K562 (cell line): ENCODE data around the gene CABP2. TPM values are rescaled to one million over a fixed set of nuclear protein-coding genes. Genes with fewer than 3 reads are reported as not detected.
"Not testable (repeated sequence)": the region's sequence is repeated elsewhere in the genome, so short reads cannot be mapped to it uniquely, and the experiment has no call there.

Source experiments
- ATAC-seq: fragments of 200-7000 bp; cut with Tn5 transposase; 3 replicates; pipeline ENCODE4 v1.9.1; 2020; ENCODE audit warnings: moderate library complexity
- BruUV-seq: library from RNA; stranded (reverse); fragments of 400-500 nt; replicated peaks from 2 replicates; lab custom pipeline; 2021; lab: Mats Ljungman, UMichigan
- CTCF ChIA-PET: fragments of 300-600 bp; formaldehyde crosslinking; extraction: SDS; loops from one replicate; lab custom pipeline; 2021; ENCODE audit warnings: low intra/inter-chr PET ratio; lab: Yijun Ruan, JAX
- POLR2A ChIA-PET: fragments of 300-600, 350-650 bp; sonication (Branson Sonifier 250); formaldehyde crosslinking; extraction: SDS; loops from one replicate; lab custom pipeline; 2021; ENCODE audit warnings: antibody characterized with exemption, inconsistent platforms; lab: Yijun Ruan, JAX
- DNase-seq, 4 experiments: peaks; one replicate each; pipeline versions ENCODE4 v3.0.0 to v3.0.0-alpha.2; 2011 to 2018; ENCODE audit warnings: low spot score in 3 of 4, mixed read lengths in 3 of 4; ENCODE audit errors: extremely low read depth in 1 of 4
- FAIRE-seq: peaks from 2 replicates; lab custom pipeline; 2011; peaks lifted over from hg19 to GRCh38; lab: Jason Lieb, UNC
- H2AFZ ChIP-seq: 2 replicates; pipeline ENCODE4 v1.6.0; 2011; ENCODE audit warnings: low read depth, low read length, control low read depth, inconsistent platforms
- H3K27ac ChIP-seq: fragments of 200-600 bp; 3 replicates; pipeline ENCODE4 v1.8.0; 2011; ENCODE audit warnings: low read depth, mild to moderate bottlenecking, control low read depth, inconsistent platforms, low read length, moderate library complexity, mixed read lengths; ENCODE audit errors: extremely low read depth
- H3K27me3 ChIP-seq, 2 experiments: fragments of 300-600 bp in 1 of 2; 2 replicates in 1 of 2; 3 replicates in 1 of 2; pipeline versions ENCODE4 v1.6.0 to v1.8.0; 2011; ENCODE audit warnings: inconsistent platforms in 2 of 2, low read length in 2 of 2, mild to moderate bottlenecking in 1 of 2, mixed read lengths in 1 of 2, moderate library complexity in 1 of 2; ENCODE audit not compliant: control insufficient read depth in 2 of 2, insufficient read depth in 2 of 2
- H3K36me3 ChIP-seq: fragments of 300-600 bp; 3 replicates; pipeline ENCODE4 v1.8.0; 2011; ENCODE audit warnings: mild to moderate bottlenecking, low read length, inconsistent platforms; ENCODE audit not compliant: control insufficient read depth, insufficient read depth
- H3K4me1 ChIP-seq, 2 experiments: fragments of 200-600 bp in 1 of 2; replicated peaks in 1 of 2; 2 replicates in 1 of 2; 3 replicates in 1 of 2; pipeline versions ENCODE4 v1.5.1 to v1.8.0; 2011; ENCODE audit warnings: inconsistent platforms in 2 of 2, low read length in 2 of 2, mild to moderate bottlenecking in 1 of 2, mixed read lengths in 1 of 2, moderate library complexity in 1 of 2; ENCODE audit not compliant: control insufficient read depth in 2 of 2, insufficient read depth in 2 of 2
- H3K4me2 ChIP-seq: 2 replicates; pipeline ENCODE4 v1.6.1; 2011; ENCODE audit warnings: low read length, control low read depth, inconsistent platforms, mixed read lengths; ENCODE audit not compliant: insufficient read depth
- H3K4me3 ChIP-seq: fragments of 200-600 bp; sonication (generic), shearing (Covaris generic); 2 replicates; pipeline ENCODE4 v1.5.1; 2016; ENCODE audit warnings: control low read depth, inconsistent platforms
- H3K79me2 ChIP-seq: fragments of 200-600 bp; 3 replicates; pipeline ENCODE4 v1.8.0; 2011; ENCODE audit warnings: low read length, inconsistent platforms; ENCODE audit not compliant: control insufficient read depth, insufficient read depth
- H3K9ac ChIP-seq, 2 experiments: 2 replicates each; pipeline versions ENCODE4 v1.6.0 to v1.6.1; 2011; ENCODE audit warnings: low read depth in 2 of 2, low read length in 2 of 2, control low read depth in 1 of 2, inconsistent platforms in 1 of 2, mild to moderate bottlenecking in 1 of 2, mixed read lengths in 1 of 2; ENCODE audit not compliant: insufficient read depth in 1 of 2
- H3K9me1 ChIP-seq: one replicate; pipeline ENCODE4 v1.6.0; 2011; ENCODE audit warnings: inconsistent platforms, mild to moderate bottlenecking, low read length, moderate library complexity; ENCODE audit not compliant: control insufficient read depth, insufficient read depth
- H3K9me3 ChIP-seq: replicated peaks from 2 replicates; pipeline ENCODE4 v1.5.1; 2011; ENCODE audit warnings: low read depth, low read length, inconsistent platforms; ENCODE audit not compliant: control insufficient read depth, insufficient read depth
- H4K20me1 ChIP-seq: replicated peaks from 2 replicates; pipeline ENCODE4 v1.6.1; 2011; ENCODE audit warnings: low read length, inconsistent platforms, mixed read lengths; ENCODE audit not compliant: control insufficient read depth, insufficient read depth
- BACH1 ChIP-seq: fragments of 200-800 bp; sonication (Bioruptor generic); IDR thresholded peaks from 2 replicates; pipeline ENCODE4 v1.6.1; 2016; ENCODE audit warnings: missing genetic modification characterization, missing compliant biosample characterization
- BCL6 ChIP-seq: fragments of 250-450 bp; sonication (Bioruptor Pico); IDR thresholded peaks from 2 replicates; pipeline ENCODE4 v1.4.0; 2020
- CTBP1 ChIP-seq: fragments of 450-650 bp; IDR thresholded peaks from 2 replicates; pipeline ENCODE4 v1.6.1; 2016; ENCODE audit warnings: borderline replicate concordance
- CXXC5 ChIP-seq: fragments of 250-450 bp; sonication (Bioruptor Pico); IDR thresholded peaks from 2 replicates; pipeline ENCODE4 v1.8.0; 2022; ENCODE audit warnings: inconsistent platforms, mild to moderate bottlenecking, moderate library complexity
- DMBX1 ChIP-seq: fragments of 250-450 bp; sonication (Bioruptor Pico); IDR thresholded peaks from 2 replicates; pipeline ENCODE4 v1.8.0; 2022; ENCODE audit warnings: inconsistent platforms, mild to moderate bottlenecking, moderate library complexity, borderline replicate concordance
- DPF2 ChIP-seq: fragments of 450-650 bp; IDR thresholded peaks from 2 replicates; pipeline ENCODE4 v1.6.1; 2016
- E2F3 ChIP-seq: fragments of 250-450 bp; sonication (Bioruptor Pico); IDR thresholded peaks from 2 replicates; pipeline ENCODE4 v1.4.0; 2020; ENCODE audit warnings: mild to moderate bottlenecking
- ELK3 ChIP-seq: fragments of 450-650 bp; formaldehyde crosslinking; IDR thresholded peaks from 2 replicates; pipeline ENCODE4 v1.4.0; 2020; ENCODE audit warnings: mild to moderate bottlenecking
- ERF ChIP-seq: fragments of 450-650 bp; formaldehyde crosslinking; IDR thresholded peaks from 2 replicates; pipeline ENCODE4 v1.4.0; 2020; ENCODE audit warnings: mild to moderate bottlenecking, mixed read lengths
- ETS2 ChIP-seq: IDR thresholded peaks from 2 replicates; pipeline ENCODE4 v1.6.1; 2016; ENCODE audit warnings: borderline replicate concordance, missing genetic modification characterization, mild to moderate bottlenecking, moderate library complexity, missing compliant biosample characterization; ENCODE audit not compliant: poor library complexity, severe bottlenecking
- HDAC3 ChIP-seq: fragments of 450-650 bp; IDR thresholded peaks from 2 replicates; pipeline ENCODE4 v1.6.1; 2018; ENCODE audit warnings: borderline replicate concordance, mild to moderate bottlenecking, moderate library complexity; ENCODE audit not compliant: partially characterized antibody
- KLF6 ChIP-seq: fragments of 250-450 bp; sonication (Bioruptor Pico); IDR thresholded peaks from 2 replicates; pipeline ENCODE4 v1.4.0; 2020; ENCODE audit warnings: mild to moderate bottlenecking, moderate library complexity, borderline replicate concordance
- MAZ ChIP-seq, 2 experiments: fragments of 450-650 bp in 1 of 2; sonication (generic) in 1 of 2; formaldehyde crosslinking; IDR thresholded peaks in 1 of 2; conservative IDR thresholded peaks in 1 of 2; 2 replicates each; pipeline versions ENCODE4 v1.4.0 to v1.5.0; 2020; ENCODE audit warnings: mild to moderate bottlenecking in 1 of 2, missing genetic modification reagents in 1 of 2
- PTTG1 ChIP-seq: fragments of 450-650 bp; IDR thresholded peaks from 2 replicates; pipeline ENCODE4 v1.6.1; 2016; ENCODE audit warnings: low read depth, mild to moderate bottlenecking, missing genetic modification characterization, missing compliant biosample characterization
- SRF ChIP-seq, 2 experiments: fragments of 250-450, 450-650 bp in 1 of 2; sonication (Bioruptor Pico) in 1 of 2; sonication (generic) in 1 of 2; formaldehyde crosslinking; IDR thresholded peaks; 2 replicates each; pipeline versions ENCODE4 v1.5.0 to v1.5.1; 2020 to 2022; ENCODE audit warnings: mild to moderate bottlenecking in 1 of 2, missing genetic modification reagents in 1 of 2
- ZBTB9 ChIP-seq: fragments of 450-650 bp; formaldehyde crosslinking; IDR thresholded peaks from 2 replicates; pipeline ENCODE4 v1.4.0; 2020; ENCODE audit warnings: mild to moderate bottlenecking, moderate library complexity
- ZNF140 ChIP-seq: fragments of 250-450 bp; sonication (Bioruptor Pico); IDR thresholded peaks from 2 replicates; pipeline ENCODE4 v1.8.0; 2021; ENCODE audit warnings: moderate library complexity, mild to moderate bottlenecking, inconsistent platforms
- ZNF175 ChIP-seq: fragments of 200-800 bp; sonication (Bioruptor generic); IDR thresholded peaks from 2 replicates; pipeline ENCODE4 v1.6.1; 2016; ENCODE audit warnings: low read depth, mild to moderate bottlenecking, missing genetic modification characterization, missing compliant biosample characterization
- ZNF212 ChIP-seq: fragments of 450-650 bp; formaldehyde crosslinking; IDR thresholded peaks from 2 replicates; pipeline ENCODE4 v1.4.0; 2020; ENCODE audit warnings: mild to moderate bottlenecking
- ZNF41 ChIP-seq: fragments of 250-450 bp; sonication (Bioruptor Pico); conservative IDR thresholded peaks from 2 replicates; pipeline ENCODE4 v1.4.0; 2020; ENCODE audit warnings: mild to moderate bottlenecking
- WGBS: fragments of 100-300 bp; shearing (Covaris generic); methylation state at CpG from one replicate; pipeline ENCODE4 v1.1.6; 2016; ENCODE audit warnings: low coverage, mixed read lengths; ENCODE audit not compliant: insufficient coverage; ENCODE audit errors: missing lambda C conversion rate; 5-methylcytosine and 5-hydroxymethylcytosine counted together
- in situ Hi-C: fragments of 300-500 bp; cut with MboI; formaldehyde crosslinking; loops from 4 replicates; pipeline ENCODE4 v1.15.0; 2018; ENCODE audit warnings: inconsistent platforms, mixed read lengths
- intact Hi-C: fragments of 100-400 bp; cut with micrococcal nuclease; formaldehyde crosslinking; loops from 2 replicates; pipeline ENCODE4 v1.14.2; 2022
- polyA plus RNA-seq, 8 experiments: library from polyadenylated mRNA; depleted of rRNA in 4 of 8; stranded (reverse) in 5 of 8; unstranded in 3 of 8; fragments of >200 nt; fragmentation: Nextera tagmentation in 2 of 8; fragmentation: Illumina TruSeq in 1 of 8; extraction: Ambion mirVana in 2 of 8; extraction: Trizol in 1 of 8; gene quantifications; 2 replicates each; pipeline versions ENCODE4 v1.2.1 to v1.2.3, GENCODE V29; 2011 to 2014; ENCODE audit warnings: inconsistent platforms in 1 of 8, missing spikeins in 1 of 8
- total RNA-seq, 7 experiments: library from RNA; depleted of rRNA in 6 of 7; stranded (reverse); fragments of >200 nt in 6 of 7; fragmentation: Illumina TruSeq in 2 of 7; extraction: Trizol in 2 of 7; gene quantifications; 2 replicates each; pipeline versions ENCODE4 v1.2.1 to v1.2.3, GENCODE V29; 2011 to 2021; ENCODE audit warnings: low replicate concordance in 1 of 7
- TF ChIP-seq, protein P1 (sequence below): fragments of 250-450 bp; sonication (Bioruptor Pico); IDR thresholded peaks from 2 replicates; pipeline ENCODE4 v1.8.0; 2022; ENCODE audit warnings: moderate library complexity, mild to moderate bottlenecking, inconsistent platforms

Gene CABP2
- total and polyA plus RNA-seq, 9 of the 15 experiments (the other 6 are each of a cell fraction or from before 2014, with no cell fraction given), result not detected

GRCh38 chr11:67563705-67564114 lies 40.5 kb upstream of the CABP2 start:
- peak in 1 of 4 experiments; percentile 56 for DNase-seq
- CTCF ChIA-PET, H3K36me3 ChIP-seq, BruUV-seq, H3K4me3 ChIP-seq, H4K20me1 ChIP-seq, H3K27me3 ChIP-seq, H3K9me3 ChIP-seq, H3K9ac ChIP-seq, ATAC-seq, intact Hi-C loops, H3K27ac ChIP-seq, H3K9me1 ChIP-seq, H3K79me2 ChIP-seq, in situ Hi-C loops, FAIRE-seq: not testable (repeated sequence)
- Histone ChIP-seq H3K4me2 (peak overlapping the region; percentile 13; the same call in 1 of the 2 replicates), H2AFZ (peak overlapping the region; percentile 87), H3K4me1 (peaks cover 7 to 15% of the 10 kb centered on the region in 2 experiments; a peak in 3 of 5 replicates)
- WGBS, result 7% methylated on average over 11 of the region's 11 CpGs
- POLR2A ChIA-PET, result interaction anchor here (0.6 to 1.2 kb wide), 6 partner anchors 13 to 146 kb away, joined by 3 to 5 read pairs (median 4); no protein-coding TSS in a partner anchor
- peak; percentile 94 for TF ChIP-seq ZNF175 (CRISPR knock-in tag)
- peak; percentile 80 for TF ChIP-seq BACH1
- TF ChIP-seq ERF (CRISPR knock-in tag), result peak; percentile 83
- peak; percentile 94 for TF ChIP-seq ZNF41 (CRISPR knock-in tag)
- peak; percentile 92 for TF ChIP-seq HDAC3
- TF ChIP-seq CTBP1, result 0 out of 2 replicates have a peak, but pooled peaks have one; percentile 48
- peak; percentile 97 for TF ChIP-seq KLF6 (CRISPR knock-in tag)
- TF ChIP-seq ZNF212, result peak; percentile 87; the same call in 1 of the 2 replicates
- TF ChIP-seq, protein P1, sequence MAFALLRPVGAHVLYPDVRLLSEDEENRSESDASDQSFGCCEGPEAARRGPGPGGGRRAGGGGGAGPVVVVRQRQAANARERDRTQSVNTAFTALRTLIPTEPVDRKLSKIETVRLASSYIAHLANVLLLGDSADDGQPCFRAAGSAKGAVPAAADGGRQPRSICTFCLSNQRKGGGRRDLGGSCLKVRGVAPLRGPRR, result peak; percentile 89
- TF ChIP-seq ELK3 (CRISPR knock-in tag), result peak; percentile 74; the same call in 1 of the 2 replicates
- peak; percentile 49 to 59; a peak in 1 of 4 replicates for TF ChIP-seq SRF (CRISPR knock-in tag; IDR thresholded peaks at IDR 0.05)
- TF ChIP-seq DMBX1 (CRISPR knock-in tag), result peak; percentile 98
- peak; percentile 90 for TF ChIP-seq BCL6
- peak; percentile 61 for TF ChIP-seq DPF2
- peak; percentile 73; the same call in 1 of the 2 replicates for TF ChIP-seq ZNF140 (CRISPR knock-in tag)
- peak; percentile 96 for TF ChIP-seq ZBTB9
- TF ChIP-seq ETS2 (tag), result peak; percentile 70
- peak in 1 of 2 experiments; percentile 80; a peak in 2 of 4 replicates for TF ChIP-seq MAZ (CRISPR knock-in tag; conservative IDR thresholded peaks at IDR 0.05 in 1 of 2, IDR thresholded peaks at IDR 0.05 in 1 of 2)
- peak; percentile 85 for TF ChIP-seq CXXC5
- peak; percentile 72 for TF ChIP-seq E2F3
- peak; percentile 95 for TF ChIP-seq PTTG1 (tag)
